MG63 (cell line): ENCODE results near the gene RNF39. TPM values are rescaled to one million over a fixed set of nuclear protein-coding genes. Genes with fewer than 3 reads are reported as not detected.
"Not testable (repeated sequence)": the region's sequence is repeated elsewhere in the genome, so short reads cannot be mapped to it uniquely, and the experiment has no call there.

Source experiments
- DNase-seq: peaks from one replicate; pipeline ENCODE4 v3.0.0-alpha.2; 2020
- H3K27me3 ChIP-seq: fragments of 250-450 bp; sonication (Bioruptor Pico); 2 replicates; pipeline ENCODE4 v1.5.1; 2020; ENCODE audit warnings: mild to moderate bottlenecking, moderate library complexity
- H3K36me3 ChIP-seq: fragments of 250-450 bp; sonication (Bioruptor Pico); 2 replicates; pipeline ENCODE4 v1.5.1; 2020; ENCODE audit warnings: mild to moderate bottlenecking, moderate library complexity
- H3K4me3 ChIP-seq: fragments of 250-450 bp; sonication (Bioruptor Pico); 2 replicates; pipeline ENCODE4 v1.5.1; 2020; ENCODE audit warnings: mild to moderate bottlenecking, moderate library complexity
- H3K9me3 ChIP-seq: fragments of 250-450 bp; sonication (Bioruptor Pico); 2 replicates; pipeline ENCODE4 v1.5.1; 2020; ENCODE audit warnings: mild to moderate bottlenecking, moderate library complexity
- total RNA-seq: library from RNA; depleted of rRNA; stranded (reverse); fragments of >200 nt; shearing (Covaris generic); gene quantifications from 2 replicates; pipeline ENCODE4 v1.2.3, GENCODE V29; 2014; ENCODE audit warnings: low replicate concordance

Gene RNF39
- total RNA-seq, 1 experiment from 2014 or later, result not detected

DNA sequence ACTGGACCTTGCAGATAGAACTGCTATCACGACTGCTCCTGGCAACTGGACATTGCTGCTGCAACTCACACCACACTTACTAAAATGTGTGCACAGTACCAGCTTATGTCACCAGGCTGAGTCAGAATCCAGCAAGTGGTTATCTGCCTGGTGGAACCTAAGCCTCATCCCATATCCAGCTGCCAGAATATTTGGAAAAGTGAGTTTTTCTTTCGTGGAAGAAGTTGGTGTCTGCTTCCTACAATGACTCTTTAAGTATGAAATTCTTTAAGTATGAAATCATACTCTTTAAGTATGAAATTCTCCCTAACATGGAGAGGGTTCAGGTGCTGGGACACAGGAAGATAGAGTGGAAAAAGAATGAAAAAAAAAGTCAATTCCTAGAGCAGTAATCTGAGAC, 30.9 kb downstream of the RNF39 start:
- DNase-seq, result peak; percentile 56
- no peaks in the 10 kb centered on the region for H3K9me3 ChIP-seq
- no peaks in the 10 kb centered on the region for H3K27me3 ChIP-seq
- H3K4me3 ChIP-seq, result no peak overlapping the region
- H3K36me3 ChIP-seq, result no peaks in the 10 kb centered on the region

- Histone ChIP-seq H3K27me3 (no peaks in the 10 kb centered on the region), H3K9me3 (no peaks in the 10 kb centered on the region)
- DNase-seq, result no peak
These were observed 31.8 kb downstream of the RNF39 start for GRCh38 chr6:30043744-30044143.

DNA sequence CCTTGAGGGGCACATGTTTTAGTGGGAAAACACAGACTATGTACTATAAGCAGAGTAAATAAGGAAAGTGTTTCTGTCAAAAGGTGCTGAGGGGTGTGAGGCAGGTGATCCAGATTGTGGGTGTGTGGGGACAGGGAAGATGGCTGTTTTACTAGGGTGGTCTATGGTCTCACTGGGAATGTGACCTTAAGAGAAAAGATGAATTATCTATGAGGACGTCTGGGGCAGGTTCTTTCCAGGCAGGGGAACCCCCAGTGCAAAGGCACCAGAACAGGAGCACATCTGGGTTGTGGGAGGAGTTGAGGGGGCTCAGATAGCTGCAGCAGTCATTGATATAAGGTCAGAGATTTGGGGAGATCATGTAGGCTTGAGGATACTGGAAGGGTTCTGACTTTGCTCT, 32.7 kb downstream of the RNF39 start:
- no peak for DNase-seq
- no peak overlapping the region for H3K4me3 ChIP-seq
- H3K27me3 ChIP-seq, result no peaks in the 10 kb centered on the region
- no peaks in the 10 kb centered on the region for H3K9me3 ChIP-seq
- H3K36me3 ChIP-seq, result no peaks in the 10 kb centered on the region

More at GRCh38 chr6:30043744-30044143, 31.8 kb downstream of the RNF39 start:
- Histone ChIP-seq H3K4me3 (no peak overlapping the region), H3K36me3 (no peaks in the 10 kb centered on the region)

GRCh38 chr6:30042476-30042875, 33.1 kb downstream of the RNF39 start:
- Histone ChIP-seq H3K36me3 (no peaks in the 10 kb centered on the region), H3K9me3 (no peaks in the 10 kb centered on the region), H3K27me3 (no peaks in the 10 kb centered on the region), H3K4me3 (no peak overlapping the region)
- DNase-seq, result no peak

- H3K27me3 ChIP-seq, result no peaks in the 10 kb centered on the region
- no peaks in the 10 kb centered on the region for H3K9me3 ChIP-seq
- no peak for DNase-seq
- no peak overlapping the region for H3K4me3 ChIP-seq
- H3K36me3 ChIP-seq, result no peaks in the 10 kb centered on the region
These were observed 33.7 kb downstream of the RNF39 start for GRCh38 chr6:30041821-30042220.

GRCh38 chr6:30041221-30041620, 34.3 kb downstream of the RNF39 start:
- Histone ChIP-seq H3K36me3 (no peaks in the 10 kb centered on the region), H3K4me3 (no peak overlapping the region), H3K27me3 (no peaks in the 10 kb centered on the region), H3K9me3 (no peaks in the 10 kb centered on the region)
- no peak for DNase-seq

DNA sequence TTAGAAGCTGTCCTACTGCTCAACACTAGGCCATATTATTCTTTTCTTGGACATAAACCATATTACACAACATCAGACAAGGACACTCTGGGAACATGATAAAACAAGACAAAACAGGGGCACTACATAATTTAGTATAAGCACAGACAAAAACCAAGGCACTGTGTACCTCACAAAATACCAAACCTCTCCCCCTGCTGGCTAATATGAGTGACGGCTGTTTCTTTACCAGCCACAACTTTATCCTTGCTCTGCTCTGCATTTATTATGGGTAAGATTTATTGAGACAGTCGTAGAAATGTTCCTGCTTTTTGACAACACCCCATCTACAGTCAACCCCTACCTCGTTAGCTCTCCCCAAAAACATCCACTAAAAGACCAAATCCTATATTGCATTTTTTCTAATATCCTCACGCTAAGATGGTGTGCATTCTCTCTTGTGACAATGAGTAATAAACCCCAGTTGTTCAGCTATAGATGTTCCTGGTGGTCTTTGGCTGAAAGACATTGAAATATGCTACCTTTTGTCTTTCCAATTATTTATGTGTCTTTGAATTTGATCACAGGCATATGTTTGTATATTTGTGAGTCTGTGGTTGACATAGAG, 38.3 kb downstream of the RNF39 start:
- Histone ChIP-seq H3K9me3 (no peaks in the 10 kb centered on the region), H3K4me3 (no peak overlapping the region), H3K27me3 (no peaks in the 10 kb centered on the region), H3K36me3 (no peaks in the 10 kb centered on the region)
- no peak for DNase-seq

GRCh38 chr6:30035784-30036183, 39.8 kb downstream of the RNF39 start:
- Histone ChIP-seq H3K4me3 (no peak overlapping the region), H3K9me3 (no peaks in the 10 kb centered on the region), H3K36me3 (no peaks in the 10 kb centered on the region), H3K27me3 (no peaks in the 10 kb centered on the region)
- DNase-seq, result no peak

DNA sequence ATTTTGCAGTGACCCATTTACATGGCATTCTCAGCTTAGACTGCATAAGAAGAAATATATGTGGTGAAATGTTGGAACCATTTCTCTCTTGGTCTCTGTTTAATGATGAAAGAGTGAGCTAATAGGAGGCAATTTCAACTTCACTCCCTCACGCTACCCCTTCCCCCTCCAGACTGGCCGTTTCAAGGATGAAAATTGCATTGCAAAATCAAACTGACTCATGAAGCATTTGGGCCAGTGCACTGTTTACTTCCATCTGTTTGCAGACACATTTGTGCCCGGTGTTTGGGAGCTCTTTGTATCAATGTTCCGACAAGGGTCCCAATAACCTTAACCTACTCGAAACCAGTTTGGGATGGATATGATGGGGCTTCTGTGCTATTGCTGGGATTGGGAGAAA, 42.1 kb downstream of the RNF39 start:
- not testable (repeated sequence) for H3K9me3 ChIP-seq, H3K36me3 ChIP-seq, H3K27me3 ChIP-seq, H3K4me3 ChIP-seq
- peak; percentile 36 for DNase-seq

- H3K9me3 ChIP-seq, result no peaks in the 10 kb centered on the region
- H3K4me3 ChIP-seq, result no peak overlapping the region
- no peaks in the 10 kb centered on the region for H3K27me3 ChIP-seq
- no peak for DNase-seq
- no peaks in the 10 kb centered on the region for H3K36me3 ChIP-seq
These were observed 44.2 kb downstream of the RNF39 start for GRCh38 chr6:30031381-30031780.

GRCh38 chr6:30029588-30029987, 46.0 kb downstream of the RNF39 start:
- Histone ChIP-seq H3K9me3 (no peaks in the 10 kb centered on the region), H3K4me3 (no peak overlapping the region), H3K36me3 (no peaks in the 10 kb centered on the region), H3K27me3 (no peaks in the 10 kb centered on the region)
- no peak for DNase-seq

GRCh38 chr6:30025186-30025585, 50.4 kb downstream of the RNF39 start:
- DNase-seq, result no peak
- H3K9me3 ChIP-seq, result no peaks in the 10 kb centered on the region
- no peaks in the 10 kb centered on the region for H3K27me3 ChIP-seq
- H3K36me3 ChIP-seq, result no peaks in the 10 kb centered on the region
- H3K4me3 ChIP-seq, result no peak overlapping the region

- not testable (repeated sequence) for DNase-seq, H3K27me3 ChIP-seq, H3K4me3 ChIP-seq, H3K9me3 ChIP-seq, H3K36me3 ChIP-seq
These were observed 52.9 kb downstream of the RNF39 start for GRCh38 chr6:30022712-30023111.

DNA sequence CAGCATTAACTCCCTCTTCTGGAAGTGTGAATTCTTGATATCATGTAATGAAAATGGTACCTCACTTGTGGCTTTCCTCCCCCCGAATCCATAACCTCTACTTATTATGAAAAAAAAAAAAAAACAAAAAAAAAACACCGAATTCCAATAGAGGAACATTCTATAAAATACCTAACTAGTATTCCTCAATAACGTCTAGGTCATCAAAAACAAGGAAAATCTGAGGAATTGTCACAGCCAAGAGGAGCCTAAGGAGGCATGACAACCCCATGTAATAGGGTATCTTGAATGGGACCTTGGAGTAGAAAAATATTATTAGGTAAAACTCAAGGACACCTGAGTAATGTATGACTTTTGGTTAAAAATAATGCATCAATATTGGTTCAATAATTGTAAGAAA, 53.4 kb downstream of the RNF39 start:
- Histone ChIP-seq H3K36me3 (no peaks in the 10 kb centered on the region), H3K27me3 (no peaks in the 10 kb centered on the region)
- no peak for DNase-seq

DNA sequence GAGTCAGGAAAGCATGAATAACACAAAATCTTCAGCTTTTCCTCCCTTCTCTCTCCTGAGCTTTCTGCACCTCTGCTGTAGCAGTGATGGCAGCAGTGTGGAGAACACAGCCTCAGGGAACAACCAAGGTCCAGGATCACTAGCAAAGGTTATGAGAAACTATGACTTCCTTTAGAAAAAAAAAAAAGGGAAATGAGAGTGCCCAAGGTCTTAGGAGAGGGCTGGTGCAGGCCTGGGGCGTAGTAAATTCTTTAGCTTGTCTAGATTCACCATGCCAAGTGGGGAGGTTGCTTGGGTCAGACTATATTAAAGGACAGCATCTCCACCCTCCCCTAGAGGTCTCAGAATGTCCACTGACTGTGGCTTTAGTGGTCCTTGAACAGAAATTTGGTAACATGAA, 54.9 kb downstream of the RNF39 start:
- no peaks in the 10 kb centered on the region for H3K9me3 ChIP-seq
- no peaks in the 10 kb centered on the region for H3K27me3 ChIP-seq
- no peak for DNase-seq
- H3K36me3 ChIP-seq, result no peaks in the 10 kb centered on the region
- H3K4me3 ChIP-seq, result no peak overlapping the region

More for the DNA sequence above, 53.4 kb downstream of the RNF39 start:
- Histone ChIP-seq H3K4me3 (no peak overlapping the region), H3K9me3 (no peaks in the 10 kb centered on the region)
